ENCODE results near the gene VSIG10L. TPM values are rescaled to one million over a fixed set of nuclear protein-coding genes. Genes with fewer than 3 reads are reported as not detected.
A peak's percentile ranks its signal among the peaks of the same experiment; 100 is the strongest.

The VSIG10L gene
- total RNA-seq, 1 donor from 2014 or later, result 1.2 TPM

DNA sequence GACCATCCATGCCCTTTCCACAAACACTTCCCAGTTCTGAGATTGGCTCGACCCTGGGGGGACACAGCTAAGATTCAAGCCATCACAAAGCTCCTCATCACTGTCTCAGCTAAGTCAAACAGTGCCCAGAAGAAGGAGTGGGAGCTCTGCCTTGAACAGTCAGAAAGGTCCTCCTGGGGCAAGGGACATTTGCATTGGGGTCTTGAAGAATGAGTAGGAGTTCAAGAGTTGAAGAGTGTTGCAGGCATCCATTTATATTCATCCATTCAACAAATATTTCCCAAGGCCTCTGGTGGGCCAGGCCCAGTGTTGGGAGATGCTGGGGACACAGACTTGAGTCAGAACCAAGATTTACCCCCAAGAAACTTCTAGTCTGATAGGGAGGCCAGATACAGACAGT, 24.0 kb downstream of the VSIG10L start:
- DNase-seq (ENCODE audit: low spot score), result no peak

- DNase-seq (ENCODE audit: low spot score), result peak; percentile 39
Observed at GRCh38 chr19:51317376-51317775, 24.6 kb downstream of the VSIG10L start.

GRCh38 chr19:51316688-51317087, 25.3 kb downstream of the VSIG10L start:
- no peak for DNase-seq (ENCODE audit: low spot score)

DNA sequence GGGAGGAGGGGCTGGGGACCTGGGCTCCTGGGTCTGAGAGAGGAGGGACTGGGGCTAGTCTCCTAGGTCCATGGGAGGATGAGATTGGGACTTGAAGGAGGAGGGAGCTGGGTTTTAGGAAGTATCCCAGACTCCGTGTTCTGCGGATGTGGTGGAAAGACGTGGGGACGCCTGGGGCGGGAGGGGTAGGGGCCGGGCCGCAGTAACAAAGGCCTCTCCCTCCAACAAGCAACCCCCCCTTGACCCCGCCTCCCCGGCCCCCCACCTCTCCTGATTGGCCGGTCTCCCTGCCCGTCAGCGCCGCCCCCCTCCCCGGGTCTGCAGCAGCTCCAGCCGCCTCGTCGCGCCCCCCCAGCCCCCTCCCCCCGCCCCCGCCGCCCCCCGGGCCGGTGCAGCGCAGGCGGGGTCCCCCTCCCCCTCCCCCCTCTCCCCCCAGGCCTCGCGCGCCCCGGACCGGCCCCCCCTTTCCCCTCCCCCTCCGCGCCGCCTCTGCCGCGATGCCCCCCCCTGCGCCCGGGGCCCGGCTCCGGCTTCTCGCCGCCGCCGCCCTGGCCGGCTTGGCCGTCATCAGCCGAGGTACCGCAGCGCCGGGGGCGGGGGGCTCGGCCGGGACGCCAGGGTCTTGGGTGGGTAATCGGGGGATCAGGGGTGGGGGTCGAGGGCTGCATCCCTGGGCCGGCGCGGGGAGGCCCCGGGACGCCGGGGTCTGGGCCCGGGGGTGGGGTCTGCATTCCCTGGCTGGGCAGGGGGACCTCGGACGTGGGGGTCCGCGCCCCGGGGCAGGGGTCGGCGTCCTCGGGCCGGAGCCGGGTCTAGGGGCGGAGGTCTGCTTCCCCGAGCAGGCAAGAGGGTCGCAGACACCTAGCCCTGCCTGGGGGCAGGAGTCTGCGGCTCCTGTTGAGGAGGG, 30.3 kb downstream of the VSIG10L start, which contains the start of gene IGLON5:
Gene IGLON5, plus strand, starts transcription at position 294 of the 907 bp plus-strand sequence. Its CDS starts 204 bp downstream, at position 498.
- DNase-seq (ENCODE audit: low spot score), result no peak

GRCh38 chr19:51305479-51305878, 36.5 kb downstream of the VSIG10L start:
- no peak for DNase-seq (ENCODE audit: low spot score)

- DNase-seq (ENCODE audit: low spot score), result no peak
Observed at GRCh38 chr19:51301266-51301665, 40.7 kb downstream of the VSIG10L start.

DNA sequence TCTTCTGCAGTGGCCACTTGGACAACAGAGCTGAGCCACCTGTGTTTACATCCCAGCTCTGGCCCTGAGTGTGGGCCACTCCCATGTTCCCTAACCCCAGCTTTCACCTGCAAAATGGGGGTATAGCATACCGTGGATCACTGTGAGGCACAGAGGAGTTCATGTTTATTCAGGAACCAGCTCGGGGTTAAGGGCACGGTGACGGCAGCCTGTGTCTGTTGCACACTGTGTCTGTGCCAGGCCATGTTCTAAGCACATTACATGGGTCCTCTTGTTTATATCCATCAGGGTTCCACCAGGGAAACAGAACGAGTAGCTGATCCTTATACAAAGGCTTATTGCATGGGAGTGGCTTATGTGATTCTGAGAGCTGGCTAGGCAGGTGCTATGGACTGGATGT, 44.5 kb downstream of the VSIG10L start:
- DNase-seq (ENCODE audit: low spot score), result no peak

- peak; percentile 15 for DNase-seq (ENCODE audit: low spot score)
Observed at GRCh38 chr19:51296336-51297093, 45.4 kb downstream of the VSIG10L start.

GRCh38 chr19:51295382-51296126, 46.4 kb downstream of the VSIG10L start:
- no peak for DNase-seq (ENCODE audit: low spot score)

DNA sequence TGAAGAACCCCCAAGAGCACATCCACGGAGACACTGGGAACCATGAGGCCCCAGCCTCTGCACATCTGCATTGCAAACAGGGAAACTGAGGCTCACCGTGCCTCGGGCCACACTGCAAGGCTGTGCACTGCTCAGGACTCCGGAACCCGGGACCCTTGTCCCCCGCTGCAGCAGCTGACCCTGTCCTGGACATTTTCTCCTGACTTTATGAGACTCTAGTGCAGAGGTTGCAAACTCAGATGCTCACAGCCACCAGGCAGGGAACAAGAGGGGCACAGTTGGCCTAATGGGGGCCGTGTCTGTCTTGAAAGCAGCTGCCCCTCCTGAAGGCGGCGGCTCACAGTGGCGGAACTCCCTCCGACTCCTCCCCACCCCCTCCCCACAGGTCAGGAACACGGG, 47.0 kb downstream of the VSIG10L start:
- no peak for DNase-seq (ENCODE audit: low spot score)

DNA sequence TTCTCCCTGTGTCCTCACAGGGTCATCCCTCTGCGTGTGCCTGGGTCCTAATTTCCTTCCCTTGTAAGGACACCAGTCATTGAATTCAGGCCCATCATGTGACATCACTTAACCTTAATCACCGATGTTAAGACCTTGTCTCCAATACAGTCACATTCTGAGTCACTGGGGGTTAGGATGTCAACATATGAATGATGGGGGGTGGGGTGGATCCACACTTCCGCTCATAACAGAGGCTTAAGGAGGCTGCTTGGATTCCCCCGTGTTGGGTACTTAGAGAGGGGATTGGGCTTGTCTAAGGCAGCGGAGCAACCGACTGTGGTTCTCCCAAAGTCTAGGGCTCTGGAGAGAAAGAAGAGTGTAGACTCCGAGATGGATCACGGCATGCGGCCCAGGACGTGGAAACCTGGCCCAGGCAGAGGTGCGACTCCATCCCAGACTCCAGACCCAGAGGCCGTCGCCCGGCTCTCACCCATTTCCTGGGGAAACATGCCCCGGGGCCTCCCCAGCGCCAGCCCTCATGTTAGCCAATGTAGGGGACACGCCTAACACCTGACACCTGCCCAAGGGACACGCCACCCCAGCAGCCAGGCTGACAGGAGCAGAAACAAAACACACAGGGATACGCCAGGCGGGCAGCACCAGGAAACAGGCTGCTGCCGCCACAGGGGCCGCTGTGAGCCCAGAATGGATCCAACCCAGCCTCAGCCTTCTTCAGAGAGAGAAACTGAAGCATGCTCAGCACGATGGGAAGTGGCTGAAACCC, 47.5 kb downstream of the VSIG10L start:
- no peak for DNase-seq (ENCODE audit: low spot score)

- no peak for DNase-seq (ENCODE audit: low spot score)
Observed at GRCh38 chr19:51293571-51294210, 48.2 kb downstream of the VSIG10L start.

GRCh38 chr19:51292971-51293370, 49.0 kb downstream of the VSIG10L start:
- no peak for DNase-seq (ENCODE audit: low spot score)

DNA sequence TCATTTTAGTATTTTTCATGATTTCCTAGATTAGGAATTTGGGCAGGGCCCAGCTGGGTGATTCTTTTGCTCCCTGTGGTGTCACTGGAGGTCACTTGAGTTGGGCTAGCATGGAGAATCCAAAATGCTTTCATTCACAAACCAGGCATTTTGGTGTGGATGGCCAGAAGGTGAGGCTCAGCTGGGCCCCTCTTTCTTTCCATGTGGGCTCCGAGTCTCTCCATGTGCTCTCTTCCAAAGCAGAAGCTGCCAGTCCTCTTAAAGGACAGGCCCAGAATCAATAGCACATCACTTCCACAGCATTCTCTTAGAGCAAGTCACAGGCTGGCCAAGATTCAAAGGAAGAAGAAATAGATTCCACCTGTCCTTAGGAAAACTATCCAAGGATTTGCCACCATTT, 52.3 kb downstream of the VSIG10L start:
- no peak for DNase-seq (ENCODE audit: low spot score)

- DNase-seq (ENCODE audit: low spot score), result no peak
Observed at GRCh38 chr19:51285682-51286081, 56.3 kb downstream of the VSIG10L start.

- no peak for DNase-seq (ENCODE audit: low spot score)
Observed at GRCh38 chr19:51282335-51282734, 59.6 kb downstream of the VSIG10L start.

Data from umbilical cord (tissue), 2 donors.